ENCODE results near the gene HLA-DQA2. TPM values are rescaled to one million over a fixed set of nuclear protein-coding genes. Genes with fewer than 3 reads are reported as not detected.

The HLA-DQA2 gene
- polyA plus RNA-seq, 1 donor from 2014 or later: not detected

- no peaks in the 10 kb centered on the region for H3K27me3 ChIP-seq (ENCODE audit: insufficient read depth, low read depth, low read length)
- H3K9me2 ChIP-seq (ENCODE audit: insufficient read depth, low read length): no peaks in the 10 kb centered on the region
- H3K27ac ChIP-seq (ENCODE audit: low read length): no peak overlapping the region
- no peaks in the 10 kb centered on the region for H3K36me3 ChIP-seq (ENCODE audit: insufficient read depth, low read length)
- no peaks in the 10 kb centered on the region for H4K20me1 ChIP-seq (ENCODE audit: insufficient read depth)
- H3K4me3 ChIP-seq (ENCODE audit: low read length): no peak overlapping the region
- TF ChIP-seq SMC3 (conservative IDR thresholded peaks at IDR 0.05; ENCODE audit: poor library complexity): no peak
- TF ChIP-seq, protein P1, sequence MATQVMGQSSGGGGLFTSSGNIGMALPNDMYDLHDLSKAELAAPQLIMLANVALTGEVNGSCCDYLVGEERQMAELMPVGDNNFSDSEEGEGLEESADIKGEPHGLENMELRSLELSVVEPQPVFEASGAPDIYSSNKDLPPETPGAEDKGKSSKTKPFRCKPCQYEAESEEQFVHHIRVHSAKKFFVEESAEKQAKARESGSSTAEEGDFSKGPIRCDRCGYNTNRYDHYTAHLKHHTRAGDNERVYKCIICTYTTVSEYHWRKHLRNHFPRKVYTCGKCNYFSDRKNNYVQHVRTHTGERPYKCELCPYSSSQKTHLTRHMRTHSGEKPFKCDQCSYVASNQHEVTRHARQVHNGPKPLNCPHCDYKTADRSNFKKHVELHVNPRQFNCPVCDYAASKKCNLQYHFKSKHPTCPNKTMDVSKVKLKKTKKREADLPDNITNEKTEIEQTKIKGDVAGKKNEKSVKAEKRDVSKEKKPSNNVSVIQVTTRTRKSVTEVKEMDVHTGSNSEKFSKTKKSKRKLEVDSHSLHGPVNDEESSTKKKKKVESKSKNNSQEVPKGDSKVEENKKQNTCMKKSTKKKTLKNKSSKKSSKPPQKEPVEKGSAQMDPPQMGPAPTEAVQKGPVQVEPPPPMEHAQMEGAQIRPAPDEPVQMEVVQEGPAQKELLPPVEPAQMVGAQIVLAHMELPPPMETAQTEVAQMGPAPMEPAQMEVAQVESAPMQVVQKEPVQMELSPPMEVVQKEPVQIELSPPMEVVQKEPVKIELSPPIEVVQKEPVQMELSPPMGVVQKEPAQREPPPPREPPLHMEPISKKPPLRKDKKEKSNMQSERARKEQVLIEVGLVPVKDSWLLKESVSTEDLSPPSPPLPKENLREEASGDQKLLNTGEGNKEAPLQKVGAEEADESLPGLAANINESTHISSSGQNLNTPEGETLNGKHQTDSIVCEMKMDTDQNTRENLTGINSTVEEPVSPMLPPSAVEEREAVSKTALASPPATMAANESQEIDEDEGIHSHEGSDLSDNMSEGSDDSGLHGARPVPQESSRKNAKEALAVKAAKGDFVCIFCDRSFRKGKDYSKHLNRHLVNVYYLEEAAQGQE (IDR thresholded peaks at IDR 0.05; ENCODE audit: borderline replicate concordance): no peak
- no peak for TF ChIP-seq EP300 (conservative IDR thresholded peaks at IDR 0.05; ENCODE audit: poor library complexity, severe bottlenecking)
- H3K79me2 ChIP-seq (replicated peaks; ENCODE audit: insufficient read depth, low read length): no peaks in the 10 kb centered on the region
- H3K9ac ChIP-seq (ENCODE audit: low read length): no peak overlapping the region
- H3K9me3 ChIP-seq (ENCODE audit: low read length): no peaks in the 10 kb centered on the region
- H3F3A ChIP-seq (ENCODE audit: insufficient read depth, low read length, poor library complexity, severe bottlenecking): no peaks in the 10 kb centered on the region
- H2AFZ ChIP-seq (ENCODE audit: low read depth, low read length): no peak overlapping the region
- H3K4me2 ChIP-seq (ENCODE audit: low read length): no peak overlapping the region
Observed at GRCh38 chr6:32716396-32716795, 24.8 kb upstream of the HLA-DQA2 start.

DNA sequence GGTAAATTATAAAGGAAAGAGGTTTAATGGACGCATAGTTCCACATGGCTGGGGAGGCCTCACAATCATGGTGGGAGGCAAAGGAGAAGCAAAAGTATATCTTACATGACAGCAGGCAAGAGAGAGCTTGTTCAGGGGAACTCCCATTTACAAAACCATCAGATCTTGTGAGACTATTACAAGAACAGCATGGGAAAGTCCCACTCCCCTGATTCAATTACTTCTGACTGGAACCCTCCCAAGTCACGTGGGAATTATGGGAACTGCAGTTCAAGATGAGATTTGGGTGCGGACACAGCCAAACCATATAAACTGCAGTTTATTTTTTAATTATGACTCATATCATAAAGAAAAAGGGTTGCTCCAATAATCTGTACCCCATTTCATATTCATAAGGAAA is 22.3 kb upstream of the HLA-DQA2 start:
- TF ChIP-seq CTCF (IDR thresholded peaks at IDR 0.05; ENCODE audit: poor library complexity, severe bottlenecking): no peak
- TF ChIP-seq, protein P1 (IDR thresholded peaks at IDR 0.05; ENCODE audit: borderline replicate concordance): no peak
- TF ChIP-seq RAD21 (conservative IDR thresholded peaks at IDR 0.05): no peak
- TF ChIP-seq EP300 (conservative IDR thresholded peaks at IDR 0.05; ENCODE audit: poor library complexity, severe bottlenecking): no peak
- no peak for TF ChIP-seq POLR2AphosphoS5 (IDR thresholded peaks at IDR 0.05)
- no peak for TF ChIP-seq EZH2 (IDR thresholded peaks at IDR 0.05; ENCODE audit: borderline replicate concordance, insufficient read depth, low read length, poor library complexity, severe bottlenecking)
- TF ChIP-seq SMC3 (conservative IDR thresholded peaks at IDR 0.05; ENCODE audit: poor library complexity): no peak
- no peak for TF ChIP-seq MXI1 (conservative IDR thresholded peaks at IDR 0.05; ENCODE audit: poor library complexity, severe bottlenecking)
- TF ChIP-seq TAF1 (IDR thresholded peaks at IDR 0.05; ENCODE audit: low read depth): no peak
- H3K9me2 ChIP-seq (ENCODE audit: insufficient read depth, low read length): no peaks in the 10 kb centered on the region
- no peaks in the 10 kb centered on the region for H4K20me1 ChIP-seq (ENCODE audit: insufficient read depth)
- no peak overlapping the region for H3K4me2 ChIP-seq (ENCODE audit: low read length)
- H3K79me2 ChIP-seq (replicated peaks; ENCODE audit: insufficient read depth, low read length): no peaks in the 10 kb centered on the region
- H3K4me3 ChIP-seq (ENCODE audit: low read length): no peak overlapping the region
- H3K27ac ChIP-seq (ENCODE audit: low read length): no peak overlapping the region
- no peaks in the 10 kb centered on the region for H3K27me3 ChIP-seq (ENCODE audit: insufficient read depth, low read depth, low read length)
- H2AFZ ChIP-seq (ENCODE audit: low read depth, low read length): no peak overlapping the region
- H3K9ac ChIP-seq (ENCODE audit: low read length): no peak overlapping the region
- no peaks in the 10 kb centered on the region for H3F3A ChIP-seq (ENCODE audit: insufficient read depth, low read length, poor library complexity, severe bottlenecking)
- H3K9me3 ChIP-seq (ENCODE audit: low read length): no peaks in the 10 kb centered on the region
- H3K36me3 ChIP-seq (ENCODE audit: insufficient read depth, low read length): no peaks in the 10 kb centered on the region
